HG03520 (cell line): ENCODE data around the gene VWA8.
A peak's percentile ranks its signal among the peaks of the same experiment; 100 is the strongest.

Experiments used
- ATAC-seq: cut with Tn5 transposase; IDR thresholded peaks from one replicate; pipeline ENCODE4 v1.9.1; 2021; ENCODE audit warnings: mild to moderate bottlenecking, moderate library complexity; ENCODE audit not compliant: unreplicated experiment

Gene VWA8

GRCh38 chr13:41697578-41697977, 263.3 kb downstream of the VWA8 start:
- no peak for ATAC-seq

DNA sequence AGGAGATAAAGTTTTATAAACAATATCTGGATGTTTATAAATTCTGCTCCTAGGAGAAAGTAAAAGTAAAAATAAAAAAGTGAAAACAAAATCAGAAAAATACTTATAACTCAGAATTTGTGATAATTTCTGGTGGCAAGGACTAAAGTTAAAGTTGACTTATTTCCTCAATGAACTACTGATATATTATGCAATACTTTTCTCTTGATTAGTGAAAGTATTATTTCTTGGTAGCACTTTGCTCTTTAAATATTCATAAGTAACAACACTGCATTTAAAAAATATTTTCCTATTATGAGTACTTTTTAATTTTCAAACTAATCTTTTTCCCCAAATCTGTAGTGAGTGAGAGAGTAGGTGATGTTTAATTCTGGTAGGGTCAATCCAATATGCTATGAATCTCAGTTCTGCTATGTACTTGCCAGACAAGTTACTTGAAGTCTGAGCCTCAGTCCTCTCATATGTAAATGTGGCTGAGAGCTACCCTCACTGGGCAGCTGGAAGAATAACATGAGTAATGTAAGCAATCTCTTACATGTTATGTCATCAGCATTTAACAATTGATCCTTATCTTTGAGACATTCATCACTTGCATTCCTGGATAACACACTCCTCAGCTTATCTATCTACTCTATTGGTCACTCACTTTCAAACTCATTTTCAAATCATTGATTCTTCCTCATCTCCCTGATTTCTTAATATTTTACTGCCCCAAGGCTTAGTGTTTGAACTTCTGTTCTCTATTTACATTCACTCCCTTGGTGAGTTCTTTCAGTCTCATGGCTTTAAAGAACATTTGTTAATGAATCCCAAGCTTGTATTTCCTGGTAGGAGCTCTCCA, 264.5 kb downstream of the VWA8 start:
- no peak for ATAC-seq

DNA sequence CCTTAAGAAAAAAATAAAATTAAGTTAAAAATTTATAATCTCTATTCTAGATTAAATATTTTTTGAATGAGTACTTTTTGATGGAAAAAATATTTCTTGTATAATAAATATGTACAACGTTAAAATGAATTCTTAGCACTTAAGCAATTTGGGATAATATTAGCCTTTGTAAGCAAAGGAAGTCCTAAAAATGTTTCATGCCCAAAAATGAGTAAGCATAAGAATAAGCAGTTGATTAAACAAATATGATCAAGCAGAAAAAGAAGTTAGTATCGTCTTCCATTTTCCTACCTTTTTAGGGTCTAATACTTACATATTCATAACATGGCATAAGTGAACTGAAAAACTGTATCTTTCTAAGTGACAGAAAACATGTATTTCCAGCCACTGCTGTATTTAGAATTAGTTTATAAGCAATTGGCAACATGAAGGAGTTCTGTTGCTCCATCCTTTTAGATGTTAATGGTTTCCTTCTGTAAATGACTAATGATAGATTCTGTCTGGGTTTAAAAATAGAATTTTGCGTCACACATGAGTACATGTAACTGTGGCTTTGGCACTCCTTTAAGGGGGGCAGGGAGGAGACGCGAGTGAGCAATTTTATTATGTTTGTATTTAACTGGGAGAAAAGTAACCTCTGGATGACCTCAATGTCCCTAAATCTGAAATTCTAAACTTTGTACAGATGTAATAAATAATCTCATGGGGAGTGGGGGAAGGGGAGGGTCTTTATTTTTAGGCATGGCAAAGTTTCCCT, 266.2 kb downstream of the VWA8 start:
- no peak for ATAC-seq

- no peak for ATAC-seq
These were observed 267.5 kb downstream of the VWA8 start for GRCh38 chr13:41693434-41693833.

GRCh38 chr13:41691274-41691673, 269.6 kb downstream of the VWA8 start:
- no peak for ATAC-seq

GRCh38 chr13:41682766-41683165, 278.1 kb downstream of the VWA8 start:
- ATAC-seq: no peak

DNA sequence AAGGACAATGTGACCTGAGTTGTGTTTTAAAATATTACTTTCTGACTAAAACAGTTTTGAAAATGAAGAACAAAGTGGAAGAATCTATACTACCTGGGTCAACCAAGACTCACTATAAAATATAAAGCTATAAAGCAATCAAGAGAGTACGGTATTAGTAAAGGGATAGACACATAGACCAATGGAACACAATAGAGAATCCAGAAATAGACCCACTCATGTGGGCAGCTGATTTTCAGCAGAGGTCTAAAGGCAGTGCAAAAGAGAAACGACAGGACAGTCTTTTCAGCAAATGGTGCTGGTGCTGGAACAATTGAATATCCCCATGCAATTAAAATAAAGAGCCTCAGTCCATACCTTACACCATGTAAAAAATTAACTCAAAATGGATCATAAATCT, 278.9 kb downstream of the VWA8 start:
- no peak for ATAC-seq

- ATAC-seq: no peak
These were observed 279.3 kb downstream of the VWA8 start for GRCh38 chr13:41681587-41681986.

GRCh38 chr13:41680900-41681299, 280.0 kb downstream of the VWA8 start:
- ATAC-seq: no peak

GRCh38 chr13:41678848-41679247, 282.1 kb downstream of the VWA8 start:
- ATAC-seq: no peak

- no peak for ATAC-seq
These were observed 282.7 kb downstream of the VWA8 start for GRCh38 chr13:41678249-41678648.

- no peak for ATAC-seq
These were observed 285.6 kb downstream of the VWA8 start for GRCh38 chr13:41675306-41675705.

- ATAC-seq: no peak
These were observed 286.7 kb downstream of the VWA8 start for GRCh38 chr13:41674246-41674645.

DNA sequence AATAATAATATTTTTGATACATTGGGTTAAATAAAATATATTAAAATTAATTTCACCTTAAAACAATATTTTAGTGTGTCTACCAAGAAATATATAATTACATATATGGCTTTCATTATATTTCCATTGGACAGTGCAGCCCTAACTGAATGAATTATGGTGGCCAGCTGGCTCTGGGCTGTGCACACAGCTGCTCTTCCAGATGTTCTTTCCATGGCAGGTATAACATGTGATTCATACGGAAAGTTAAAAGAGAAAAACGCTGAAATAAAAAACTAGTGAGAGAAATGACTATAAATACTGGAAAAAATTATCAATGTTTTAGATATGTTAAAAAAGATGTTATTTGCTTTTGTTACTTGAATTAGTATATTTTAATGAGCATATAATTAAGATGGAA, 287.3 kb downstream of the VWA8 start:
- ATAC-seq: no peak

- no peak for ATAC-seq
These were observed 290.0 kb downstream of the VWA8 start for GRCh38 chr13:41670873-41671443.

- peak; percentile 79 for ATAC-seq
These were observed 292.7 kb downstream of the VWA8 start for GRCh38 chr13:41668130-41668757.

DNA sequence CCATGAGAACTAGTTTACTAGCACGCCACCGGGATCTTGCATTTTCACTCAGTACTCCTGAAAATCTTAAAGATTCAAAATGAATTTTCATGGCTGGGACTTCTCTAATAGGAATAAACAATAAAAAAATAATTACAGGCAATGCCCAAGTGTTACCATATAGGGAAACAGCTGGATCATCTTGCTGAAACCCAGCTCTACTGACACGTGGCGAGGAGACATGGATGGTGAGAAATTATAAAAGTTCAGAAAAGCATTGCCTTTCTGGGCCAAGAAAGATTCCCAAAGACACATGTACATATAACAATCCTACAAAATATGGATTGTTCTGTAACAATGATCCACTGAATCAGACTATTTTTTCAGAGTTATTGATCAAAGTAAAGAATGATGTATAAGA, 294.3 kb downstream of the VWA8 start:
- no peak for ATAC-seq

GRCh38 chr13:41660411-41660810, 300.5 kb downstream of the VWA8 start:
- no peak for ATAC-seq

DNA sequence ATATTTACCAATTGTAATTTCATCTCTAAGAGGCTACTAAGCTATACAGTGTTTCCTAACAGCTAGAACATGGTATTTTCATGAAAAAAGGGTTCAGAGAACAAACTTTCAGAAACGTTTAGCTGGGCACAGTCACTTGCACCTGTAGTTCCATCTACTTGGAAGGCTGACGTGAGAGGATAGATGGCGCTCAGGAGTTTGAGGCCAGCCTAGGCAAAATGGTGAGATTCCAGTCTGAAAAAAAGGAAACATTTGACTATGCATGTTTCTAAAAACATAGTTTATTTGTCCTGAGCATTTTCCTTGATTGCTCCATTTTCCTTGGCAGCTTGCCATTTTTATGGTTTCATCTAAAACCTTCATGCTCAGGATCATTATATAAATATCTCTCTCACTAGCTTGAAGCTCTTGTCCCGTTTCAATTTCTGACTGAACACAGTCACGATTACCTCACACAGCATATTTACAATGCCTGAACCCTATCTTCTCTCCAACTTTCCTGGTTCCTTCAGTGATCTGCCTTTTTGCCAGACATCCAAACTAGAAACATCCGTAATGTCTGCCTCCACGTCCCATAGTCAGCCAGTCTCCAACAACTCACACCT, 302.8 kb downstream of the VWA8 start:
- ATAC-seq: no peak

GRCh38 chr13:41655997-41656396, 304.9 kb downstream of the VWA8 start:
- no peak for ATAC-seq

GRCh38 chr13:41654796-41655195, 306.1 kb downstream of the VWA8 start:
- no peak for ATAC-seq
